ENCODE data around the gene PTPRN2. TPM values are rescaled to one million over a fixed set of nuclear protein-coding genes. Genes with fewer than 3 reads are reported as not detected.

The PTPRN2 gene
- total and polyA plus RNA-seq, 2 of the 8 experiments (the other 6 are each of a cell fraction or from before 2014, with no cell fraction given), result 2.6 to 4.5 TPM

DNA sequence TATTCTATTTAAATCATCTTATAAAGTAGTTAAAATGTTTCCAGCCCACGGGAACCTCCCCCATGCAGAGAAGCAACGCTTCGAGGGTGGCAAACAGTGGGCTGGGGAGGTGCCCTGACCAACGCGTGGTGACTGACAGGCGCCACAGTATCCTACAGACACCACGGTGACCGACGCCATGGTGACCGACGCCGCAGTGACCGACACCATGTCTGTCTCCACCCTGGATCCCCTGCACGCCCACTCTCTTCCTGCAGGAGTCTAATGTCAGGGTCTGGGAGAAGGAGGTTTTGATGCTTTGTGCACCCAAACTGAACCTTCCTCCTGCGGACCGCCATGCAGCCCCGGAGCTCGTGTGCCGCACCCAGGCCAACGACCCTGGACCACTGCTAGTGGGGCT lies 464.4 kb downstream of the PTPRN2 start:
- no peak for TF ChIP-seq BACH1 (IDR thresholded peaks at IDR 0.05; ENCODE audit: low read length)
- TF ChIP-seq KDM4A (IDR thresholded peaks at IDR 0.05; ENCODE audit: low read depth, low read length, severe bottlenecking), result no peak
- no peak for TF ChIP-seq RAD21 (IDR thresholded peaks at IDR 0.05 in 1 of 2, conservative IDR thresholded peaks at IDR 0.05 in 1 of 2; ENCODE audit: low read depth in 2 of 2, low read length in 2 of 2)
- TF ChIP-seq HDAC6 (IDR thresholded peaks at IDR 0.05; ENCODE audit: low read depth, low read length), result no peak
- no peak for TF ChIP-seq YY1 (IDR thresholded peaks at IDR 0.05; ENCODE audit: low read depth, low read length)
- TF ChIP-seq SIN3A (conservative IDR thresholded peaks at IDR 0.05 in 1 of 2, IDR thresholded peaks at IDR 0.05 in 1 of 2; ENCODE audit: low read depth in 1 of 2, low read length in 2 of 2), result no peak
- TF ChIP-seq CHD1 (IDR thresholded peaks at IDR 0.05; ENCODE audit: low read depth, low read length), result no peak
- no peak for TF ChIP-seq BCL11A (IDR thresholded peaks at IDR 0.05; ENCODE audit: low read depth in 2 of 2, low read length in 2 of 2)
- TF ChIP-seq TAF7 (optimal IDR thresholded peaks at IDR 0.05; ENCODE audit: borderline replicate concordance, low read depth, low read length), result no peak
- WGBS, 2 experiments (ENCODE audit: extremely low coverage in 1 of 2, insufficient coverage in 1 of 2, insufficient read length in 1 of 2, insufficient replicate concordance in 2 of 2, low coverage in 1 of 2, low lambda C conversion rate in 2 of 2, missing lambda C conversion rate in 1 of 2), result 88% methylated on average over 20 of the region's 20 CpGs; no CpG with 5 or more reads in 1 of the 2 experiments
- Histone ChIP-seq H2AK5ac (ENCODE audit: low read depth, low read length) (no peak overlapping the region), H3K36me3 (ENCODE audit: control insufficient read depth in 2 of 4, insufficient read depth in 4 of 4, low read length in 3 of 4) (no peaks in the 10 kb centered on the region), H3K4me2 (ENCODE audit: insufficient read depth in 1 of 2, low read depth in 2 of 2, low read length in 2 of 2) (no peak overlapping the region), H3K79me2 (ENCODE audit: control insufficient read depth in 1 of 2, insufficient read depth in 2 of 2, low read length in 2 of 2) (no peaks in the 10 kb centered on the region), H3K18ac (ENCODE audit: extremely low read depth, low read length) (no peak overlapping the region), H3K27ac (ENCODE audit: low read depth, low read length) (no peak overlapping the region), H3K4me1 (replicated peaks in 1 of 4; ENCODE audit: control insufficient read depth in 3 of 4, insufficient read depth in 4 of 4, low read length in 3 of 4) (no peaks in the 10 kb centered on the region; a peak in 1 of 7 replicates), H2BK120ac (replicated peaks; ENCODE audit: low read depth, low read length) (no peak overlapping the region), H2BK20ac (ENCODE audit: low read length) (no peak overlapping the region), H3K23ac (ENCODE audit: insufficient read length) (no peak overlapping the region), H3K23me2 (ENCODE audit: low read depth, low read length) (no peaks in the 10 kb centered on the region), H3K9ac (replicated peaks in 1 of 4; ENCODE audit: extremely low read depth in 1 of 4, low read depth in 3 of 4, low read length in 3 of 4) (no peak overlapping the region), H3K4me3 (ENCODE audit: extremely low read depth in 1 of 4, insufficient read depth in 2 of 4, low read depth in 3 of 4, low read length in 4 of 4) (no peak overlapping the region), H4K8ac (ENCODE audit: extremely low read depth, insufficient read depth, low read length) (peak overlapping the region; percentile 11; the same call in 1 of the 2 replicates), H3K9me3 (ENCODE audit: insufficient read depth in 2 of 2, low read depth in 1 of 2, low read length in 1 of 2) (peaks cover 19 to 59% of the 10 kb centered on the region in 2 experiments; a peak in 3 of 4 replicates), H4K91ac (replicated peaks; ENCODE audit: insufficient read length, low read length) (no peak overlapping the region), H4K20me1 (replicated peaks in 1 of 2; ENCODE audit: control insufficient read depth in 1 of 2, insufficient read depth in 2 of 2, low read length in 2 of 2) (no peaks in the 10 kb centered on the region), H4K5ac (ENCODE audit: insufficient read length, low read depth, low read length) (no peak overlapping the region), H3K14ac (ENCODE audit: insufficient read length) (no peak overlapping the region), H3K56ac (replicated peaks; ENCODE audit: insufficient read length, low read depth, low read length) (no peak overlapping the region), H2AFZ (ENCODE audit: low read length) (no peak overlapping the region), H3K4ac (replicated peaks; ENCODE audit: insufficient read length, low read depth, low read length) (no peak overlapping the region), H3K27me3 (replicated peaks in 1 of 4; ENCODE audit: control insufficient read depth in 3 of 4, extremely low read depth in 1 of 4, insufficient read depth in 3 of 4, low read length in 3 of 4) (no peaks in the 10 kb centered on the region), H2BK5ac (ENCODE audit: low read depth, low read length) (no peak overlapping the region), H2BK12ac (ENCODE audit: low read depth, low read length) (no peak overlapping the region), H3K79me1 (ENCODE audit: low read depth, low read length) (no peaks in the 10 kb centered on the region), H2BK15ac (ENCODE audit: low read length) (no peak overlapping the region)
- POLR2A ChIA-PET (ENCODE audit: partially characterized antibody), result no interaction called here
- DNase-seq (ENCODE audit: low read depth in 1 of 2, low spot score in 2 of 2) (no peak), FAIRE-seq (no peak)
- CTCF ChIA-PET (ENCODE audit: partially characterized antibody), result no interaction called here

All from H1 (cell line).